GM04504 (cell line): ENCODE measurements around the gene MAST4.

Source experiments
- DNase-seq: peaks from one replicate; pipeline ENCODE4 v3.0.0-alpha.2; 2012; ENCODE audit warnings: low read depth

The MAST4 gene

GRCh38 chr5:67045816-67046740, 449.9 kb downstream of the MAST4 start:
- no peak for DNase-seq

- no peak for DNase-seq
These were observed 451.0 kb downstream of the MAST4 start for GRCh38 chr5:67047160-67047559.

- no peak for DNase-seq
These were observed 451.4 kb downstream of the MAST4 start for GRCh38 chr5:67047616-67048015.

GRCh38 chr5:67050125-67050524, 453.9 kb downstream of the MAST4 start:
- DNase-seq, result no peak

- DNase-seq, result no peak
These were observed 454.4 kb downstream of the MAST4 start for GRCh38 chr5:67050635-67051034.

- DNase-seq, result no peak
These were observed 455.0 kb downstream of the MAST4 start for GRCh38 chr5:67051164-67051563.

GRCh38 chr5:67052034-67052433, 455.8 kb downstream of the MAST4 start:
- no peak for DNase-seq

GRCh38 chr5:67053229-67053628, 457.0 kb downstream of the MAST4 start:
- DNase-seq, result no peak

GRCh38 chr5:67058998-67059743, 463.0 kb downstream of the MAST4 start:
- no peak for DNase-seq

GRCh38 chr5:67059744-67060490, 463.7 kb downstream of the MAST4 start:
- no peak for DNase-seq

GRCh38 chr5:67061511-67061910, 465.3 kb downstream of the MAST4 start:
- DNase-seq, result no peak

- DNase-seq, result no peak
These were observed 466.9 kb downstream of the MAST4 start for GRCh38 chr5:67063055-67063454.

GRCh38 chr5:67063791-67064190, 467.6 kb downstream of the MAST4 start:
- DNase-seq, result no peak

- no peak for DNase-seq
These were observed 469.0 kb downstream of the MAST4 start for GRCh38 chr5:67065237-67065636.

GRCh38 chr5:67065696-67066095, 469.5 kb downstream of the MAST4 start:
- no peak for DNase-seq

GRCh38 chr5:67066815-67067214, 470.6 kb downstream of the MAST4 start:
- no peak for DNase-seq

- DNase-seq, result no peak
These were observed 477.0 kb downstream of the MAST4 start for GRCh38 chr5:67073045-67073680.

GRCh38 chr5:67077296-67077695, 481.1 kb downstream of the MAST4 start:
- no peak for DNase-seq

GRCh38 chr5:67081261-67081660, 485.1 kb downstream of the MAST4 start:
- DNase-seq, result no peak

- no peak for DNase-seq
These were observed 486.7 kb downstream of the MAST4 start for GRCh38 chr5:67082941-67083340.

- no peak for DNase-seq
These were observed 489.4 kb downstream of the MAST4 start for GRCh38 chr5:67085616-67086015.

- peak; percentile 24 for DNase-seq
These were observed 493.1 kb downstream of the MAST4 start for GRCh38 chr5:67089200-67089725.
